H4 (cell line): Measurements from ENCODE around the gene PDLIM5. TPM values are rescaled to one million over a fixed set of nuclear protein-coding genes. Genes with fewer than 3 reads are reported as not detected.

Experiments
- DNase-seq: peaks from one replicate; pipeline ENCODE4 v3.0.0-alpha.2; 2015; ENCODE audit warnings: low spot score
- total RNA-seq: library from RNA; depleted of rRNA; stranded (reverse); fragments of >200 nt; shearing (Covaris generic); gene quantifications from 2 replicates; pipeline ENCODE4 v1.2.3, GENCODE V29; 2014; rRNA removed

The PDLIM5 gene
- total RNA-seq, 1 experiment from 2014 or later: 34.7 TPM

- no peak for DNase-seq
These were observed 243.6 kb downstream of the PDLIM5 start for GRCh38 chr4:94695384-94695783.

GRCh38 chr4:94698187-94698586, 246.4 kb downstream of the PDLIM5 start:
- DNase-seq: no peak

GRCh38 chr4:94700298-94700697, 248.6 kb downstream of the PDLIM5 start:
- DNase-seq: no peak

GRCh38 chr4:94701631-94702300, 250.0 kb downstream of the PDLIM5 start:
- no peak for DNase-seq

- DNase-seq: no peak
These were observed 259.9 kb downstream of the PDLIM5 start for GRCh38 chr4:94711635-94712034.

- no peak for DNase-seq
These were observed 262.8 kb downstream of the PDLIM5 start for GRCh38 chr4:94714365-94715160.

GRCh38 chr4:94715726-94716125, 264.0 kb downstream of the PDLIM5 start:
- DNase-seq: no peak

Other genes starting within 250 kb of the PDLIM5 start
- 23.9 and 29.9 TPM in 2 replicates for gene SMARCAD1, start 244.1 kb upstream of the PDLIM5 start, total RNA-seq
- gene HPGDS, start 109.1 kb upstream of the PDLIM5 start, total RNA-seq: not detected in 2 replicates